CD4-positive, CD25-positive, alpha-beta regulatory T cell (primary cell): Measurements from ENCODE around the gene DNAJC5G. TPM values are rescaled to one million over a fixed set of nuclear protein-coding genes. Genes with fewer than 3 reads are reported as not detected.
"Not testable (repeated sequence)": the region's sequence is repeated elsewhere in the genome, so short reads cannot be mapped to it uniquely, and the experiment has no call there.

Source experiments
- ATAC-seq, 2 donors: fragments of 150-1000 bp; cut with Tn5 transposase; one replicate each; pipeline ENCODE4 v1.10.0; 2021; ENCODE audit warnings: low read depth in 2 of 2, moderate number of reproducible peaks in 2 of 2, moderate library complexity in 1 of 2
- DNase-seq, 3 donors: peaks; one replicate each; pipeline versions ENCODE4 v3.0.0 to v3.0.0-alpha.2; 2012 to 2022; ENCODE audit warnings: mixed read lengths in 1 of 3
- H3K27ac ChIP-seq: one replicate; pipeline ENCODE4 v1.7.0; 2013; ENCODE audit warnings: mild to moderate bottlenecking, low read length; ENCODE audit not compliant: insufficient read depth, poor library complexity, severe bottlenecking
- H3K27me3 ChIP-seq: one replicate; pipeline ENCODE4 v1.7.0; 2013; ENCODE audit warnings: low read length; ENCODE audit not compliant: control insufficient read depth, insufficient read depth
- H3K36me3 ChIP-seq: one replicate; pipeline ENCODE4 v1.7.0; 2013; ENCODE audit warnings: mild to moderate bottlenecking, low read length, moderate library complexity; ENCODE audit not compliant: control insufficient read depth, insufficient read depth
- H3K4me1 ChIP-seq: 2 replicates; pipeline ENCODE4 v1.7.0; 2013; ENCODE audit warnings: mild to moderate bottlenecking, low read length; ENCODE audit not compliant: insufficient read depth, control insufficient read depth, poor library complexity, severe bottlenecking
- H3K4me3 ChIP-seq: one replicate; pipeline ENCODE4 v1.7.0; 2013; ENCODE audit warnings: low read depth, mild to moderate bottlenecking, low read length, moderate library complexity
- H3K9me3 ChIP-seq, 2 experiments: 1 replicate in 1 of 2; 2 replicates in 1 of 2; pipeline ENCODE4 v1.7.0; 2013; ENCODE audit warnings: low read length in 2 of 2, mild to moderate bottlenecking in 1 of 2, moderate library complexity in 1 of 2; ENCODE audit not compliant: control insufficient read depth in 2 of 2
- H3K27ac Mint-ChIP-seq, 3 donors: one replicate each; pipeline ENCODE4 v1.8.0; 2020 to 2022; ENCODE audit warnings: mild to moderate bottlenecking in 3 of 3, mixed read lengths in 3 of 3, moderate library complexity in 2 of 3
- H3K27me3 Mint-ChIP-seq: one replicate; pipeline ENCODE4 v1.8.0; 2022; ENCODE audit warnings: mild to moderate bottlenecking, mixed read lengths
- H3K36me3 Mint-ChIP-seq: one replicate; pipeline ENCODE4 v1.8.0; 2020; ENCODE audit warnings: mixed read lengths
- H3K4me1 Mint-ChIP-seq, 4 donors: one replicate each; pipeline ENCODE4 v1.8.0; 2020 to 2022; ENCODE audit warnings: mixed read lengths in 4 of 4, mild to moderate bottlenecking in 1 of 4
- H3K4me3 Mint-ChIP-seq, 4 donors: one replicate each; pipeline ENCODE4 v1.8.0; 2020 to 2022; ENCODE audit warnings: mild to moderate bottlenecking in 4 of 4, mixed read lengths in 4 of 4, moderate library complexity in 3 of 4
- H3K9me3 Mint-ChIP-seq, 7 donors: one replicate each; pipeline ENCODE4 v1.8.0; 2020 to 2022; ENCODE audit warnings: mixed read lengths in 7 of 7, mild to moderate bottlenecking in 3 of 7, moderate library complexity in 2 of 7
- polyA plus RNA-seq, 4 donors: library from polyadenylated mRNA; unstranded; fragments of 300-500 nt; fragmentation: Illumina TruSeq; gene quantifications; one replicate each; pipeline ENCODE4 v1.2.3, GENCODE V29; 2021
- total RNA-seq: library from RNA; stranded (reverse); gene quantifications from one replicate; pipeline ENCODE4 v1.2.3, GENCODE V29; 2022

The DNAJC5G gene
- total and polyA plus RNA-seq, 5 donors from 2014 or later, result not detected

- Mint-ChIP-seq H3K27ac (no peak overlapping the region), H3K9me3 (no peaks in the 10 kb centered on the region), H3K4me3 (no peak overlapping the region), H3K27me3 (no peaks in the 10 kb centered on the region), H3K36me3 (peaks cover 18% of the 10 kb centered on the region), H3K4me1 (peaks cover 0 to 2% (median 0%) of the 10 kb centered on the region in 4 donors)
- no peaks in the 10 kb centered on the region for H3K9me3 ChIP-seq
- no peak overlapping the region for H3K27ac ChIP-seq
- H3K36me3 ChIP-seq, result no peaks in the 10 kb centered on the region
- no peak for ATAC-seq
- H3K27me3 ChIP-seq, result no peaks in the 10 kb centered on the region
- DNase-seq, result no peak
- H3K4me1 ChIP-seq, result no peaks in the 10 kb centered on the region
- no peak overlapping the region for H3K4me3 ChIP-seq
Observed at GRCh38 chr2:27315122-27315521, 39.9 kb downstream of the DNAJC5G start.

- Mint-ChIP-seq H3K27me3 (no peaks in the 10 kb centered on the region), H3K4me3 (no peak overlapping the region), H3K4me1 (peaks cover 0 to 8% (median 7%) of the 10 kb centered on the region in 4 donors), H3K36me3 (peaks cover 11% of the 10 kb centered on the region), H3K9me3 (no peaks in the 10 kb centered on the region), H3K27ac (no peak overlapping the region)
- H3K4me3 ChIP-seq, result no peak overlapping the region
- no peaks in the 10 kb centered on the region for H3K9me3 ChIP-seq
- no peaks in the 10 kb centered on the region for H3K36me3 ChIP-seq
- no peak overlapping the region for H3K27ac ChIP-seq
- no peaks in the 10 kb centered on the region for H3K27me3 ChIP-seq
- no peak for ATAC-seq
- peaks cover 1% of the 10 kb centered on the region for H3K4me1 ChIP-seq
- no peak for DNase-seq
Observed at GRCh38 chr2:27316655-27317412, 41.6 kb downstream of the DNAJC5G start.

- H3K27ac ChIP-seq, H3K36me3 Mint-ChIP-seq, H3K4me3 ChIP-seq, H3K27me3 Mint-ChIP-seq, ATAC-seq, H3K27me3 ChIP-seq, H3K36me3 ChIP-seq, H3K27ac Mint-ChIP-seq, H3K9me3 Mint-ChIP-seq, H3K9me3 ChIP-seq, DNase-seq: not testable (repeated sequence)
- peaks cover 0 to 29% (median 20%) of the 10 kb centered on the region in 4 donors for H3K4me1 Mint-ChIP-seq
- peaks cover 24% of the 10 kb centered on the region for H3K4me1 ChIP-seq
- H3K4me3 Mint-ChIP-seq, result peak overlapping the region in 1 of 4 donors; percentile 80
Observed at GRCh38 chr2:27319839-27320238, 44.6 kb downstream of the DNAJC5G start.

GRCh38 chr2:27320958-27321543, 45.8 kb downstream of the DNAJC5G start:
- peaks cover 1% of the 10 kb centered on the region for H3K36me3 ChIP-seq
- Mint-ChIP-seq H3K36me3 (peaks cover 6% of the 10 kb centered on the region), H3K27me3 (no peaks in the 10 kb centered on the region), H3K9me3 (no peaks in the 10 kb centered on the region), H3K27ac (peak overlapping the region in 1 of 3 donors; percentile 45), H3K4me3 (peak overlapping the region; percentile 49 to 93 (median 87)), H3K4me1 (peaks cover 0 to 29% (median 20%) of the 10 kb centered on the region in 4 donors)
- DNase-seq, result no peak
- no peak for ATAC-seq
- no peaks in the 10 kb centered on the region for H3K9me3 ChIP-seq
- H3K4me3 ChIP-seq, result peak overlapping the region; percentile 17
- no peak overlapping the region for H3K27ac ChIP-seq
- H3K27me3 ChIP-seq, result no peaks in the 10 kb centered on the region
- H3K4me1 ChIP-seq, result peaks cover 24% of the 10 kb centered on the region

DNA sequence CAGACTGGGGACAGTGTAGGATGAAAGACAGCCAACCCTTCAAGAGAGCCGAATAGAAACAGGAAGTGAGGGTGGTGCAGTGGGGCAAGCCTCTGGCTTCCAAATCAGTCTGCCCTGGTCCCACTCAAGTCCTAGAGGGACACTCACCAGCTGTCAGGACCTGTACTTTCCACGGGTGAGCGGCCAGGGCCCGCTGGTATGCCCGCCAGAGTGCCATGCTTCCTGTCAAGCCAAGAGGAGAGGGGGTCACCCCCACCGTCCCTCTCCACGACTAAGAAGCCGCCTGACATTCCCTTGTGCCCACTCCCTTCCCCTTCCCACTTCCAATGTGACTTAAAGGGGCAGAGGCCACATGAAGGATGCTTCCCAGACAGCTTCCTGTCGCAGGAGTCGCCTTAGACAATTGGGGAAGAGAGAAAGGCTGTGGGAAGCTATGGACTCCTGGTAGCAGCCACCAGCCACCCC, 47.1 kb downstream of the DNAJC5G start:
- peaks cover 13% of the 10 kb centered on the region for H3K36me3 ChIP-seq
- Mint-ChIP-seq H3K27me3 (no peaks in the 10 kb centered on the region), H3K4me1 (peaks cover 0 to 29% (median 20%) of the 10 kb centered on the region in 4 donors), H3K4me3 (peak overlapping the region; percentile 92 to 98 (median 93)), H3K27ac (peak overlapping the region; percentile 48 to 99 (median 98)), H3K9me3 (no peaks in the 10 kb centered on the region), H3K36me3 (peaks cover 17% of the 10 kb centered on the region)
- peak in 1 of 2 donors; percentile 17 for ATAC-seq
- no peaks in the 10 kb centered on the region for H3K27me3 ChIP-seq
- no peaks in the 10 kb centered on the region for H3K9me3 ChIP-seq
- peaks cover 24% of the 10 kb centered on the region for H3K4me1 ChIP-seq
- H3K27ac ChIP-seq, result peak overlapping the region; percentile 87
- peak overlapping the region; percentile 95 for H3K4me3 ChIP-seq
- peak in 1 of 3 donors; percentile 51 for DNase-seq

DNA sequence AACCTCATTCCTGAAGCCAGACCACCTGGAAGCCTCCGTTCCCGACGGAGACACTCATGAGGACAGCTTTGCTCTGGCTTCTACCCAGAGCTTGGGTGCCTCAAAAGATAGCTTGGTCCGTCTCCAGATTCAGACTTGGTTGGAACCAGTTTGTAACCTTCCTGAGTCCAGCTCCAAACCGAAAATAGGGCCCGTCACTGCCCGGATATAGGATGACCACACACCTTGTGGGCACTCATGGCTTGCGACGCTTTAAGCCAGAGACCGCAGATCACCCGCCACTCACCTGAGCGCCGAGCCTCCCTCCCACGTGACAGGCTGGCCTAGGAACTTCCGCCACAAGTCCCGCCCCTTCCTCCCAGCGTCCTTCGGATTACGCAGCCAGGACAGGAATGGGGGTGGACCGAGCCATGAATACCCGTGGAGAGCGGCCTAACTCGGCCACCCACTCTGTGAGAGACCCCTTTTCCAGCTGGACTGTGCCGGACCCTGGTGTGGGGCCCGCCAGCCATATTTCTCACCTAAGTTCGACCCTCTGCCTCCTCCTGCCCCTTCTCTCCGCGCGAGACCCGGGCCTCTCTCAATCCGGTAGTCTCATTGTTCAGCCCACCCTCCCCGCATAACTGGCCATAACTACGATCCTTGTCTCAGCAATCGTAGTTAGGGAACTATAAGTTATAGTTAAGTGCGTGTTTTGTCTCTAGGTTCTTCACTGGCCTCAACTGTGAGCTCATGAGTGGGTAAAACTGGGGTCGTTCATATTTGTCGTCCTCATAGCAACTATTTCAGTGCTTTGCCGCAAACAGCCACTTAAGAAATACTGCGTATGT, 47.7 kb downstream of the DNAJC5G start, which contains the start of gene MPV17:
Gene MPV17 (minus strand): TSS at position 332 of the 830 bp plus-strand sequence. CDS start 580 bp downstream, outside the sequence.
- H3K4me3 Mint-ChIP-seq, result peak within 1 kb of the TSS; percentile 92 to 98 (median 93)

GRCh38 chr2:27323596-27324285, 48.5 kb downstream of the DNAJC5G start:
- Histone ChIP-seq H3K36me3 (peaks cover 24% of the 10 kb centered on the region), H3K27ac (peak overlapping the region; percentile 87), H3K4me3 (peak overlapping the region; percentile 95), H3K4me1 (peaks cover 24% of the 10 kb centered on the region), H3K9me3 (no peaks in the 10 kb centered on the region), H3K27me3 (no peaks in the 10 kb centered on the region)
- no peaks in the 10 kb centered on the region for H3K9me3 Mint-ChIP-seq
- H3K27me3 Mint-ChIP-seq, result no peaks in the 10 kb centered on the region
- peaks cover 28% of the 10 kb centered on the region for H3K36me3 Mint-ChIP-seq
- ATAC-seq (no peak), DNase-seq (no peak)
- peaks cover 0 to 29% (median 19%) of the 10 kb centered on the region in 4 donors for H3K4me1 Mint-ChIP-seq
- peak overlapping the region; percentile 95 to 99 (median 98) for H3K27ac Mint-ChIP-seq
- H3K4me3 Mint-ChIP-seq, result peak overlapping the region; percentile 92 to 98 (median 93)

More for the DNA sequence above, 47.7 kb downstream of the DNAJC5G start, which contains the start of gene MPV17:
- peaks cover 0 to 29% (median 19%) of the 10 kb centered on the region in 4 donors for H3K4me1 Mint-ChIP-seq
- Histone ChIP-seq H3K27me3 (no peaks in the 10 kb centered on the region), H3K4me3 (peak within 1 kb of the TSS; percentile 95), H3K4me1 (peaks cover 24% of the 10 kb centered on the region), H3K27ac (peak within 1 kb of the TSS; percentile 87), H3K9me3 (no peaks in the 10 kb centered on the region), H3K36me3 (peaks cover 16% of the 10 kb centered on the region)
- peak within 1 kb of the TSS; percentile 95 to 99 (median 98) for H3K27ac Mint-ChIP-seq
- H3K36me3 Mint-ChIP-seq, result peaks cover 20% of the 10 kb centered on the region
- H3K27me3 Mint-ChIP-seq, result no peaks in the 10 kb centered on the region
- no peaks in the 10 kb centered on the region for H3K9me3 Mint-ChIP-seq
- DNase-seq (peak; percentile 81 to 93 (median 84)), ATAC-seq (peak; percentile 96)
